K562 (cell line): ENCODE measurements around the gene RASSF10. TPM values are rescaled to one million over a fixed set of nuclear protein-coding genes. Genes with fewer than 3 reads are reported as not detected.

Experiments
- ATAC-seq: fragments of 200-7000 bp; cut with Tn5 transposase; 3 replicates; pipeline ENCODE4 v1.9.1; 2020; ENCODE audit warnings: moderate library complexity
- BruUV-seq: library from RNA; stranded (reverse); fragments of 400-500 nt; replicated peaks from 2 replicates; lab custom pipeline; 2021; lab: Mats Ljungman, UMichigan
- CTCF ChIA-PET: fragments of 300-600 bp; formaldehyde crosslinking; extraction: SDS; loops from one replicate; lab custom pipeline; 2021; ENCODE audit warnings: low intra/inter-chr PET ratio; lab: Yijun Ruan, JAX
- POLR2A ChIA-PET: fragments of 300-600, 350-650 bp; sonication (Branson Sonifier 250); formaldehyde crosslinking; extraction: SDS; loops from one replicate; lab custom pipeline; 2021; ENCODE audit warnings: antibody characterized with exemption, inconsistent platforms; lab: Yijun Ruan, JAX
- DNase-seq, 4 experiments: peaks; one replicate each; pipeline versions ENCODE4 v3.0.0 to v3.0.0-alpha.2; 2011 to 2018; ENCODE audit warnings: low spot score in 3 of 4, mixed read lengths in 3 of 4; ENCODE audit errors: extremely low read depth in 1 of 4
- FAIRE-seq: peaks from 2 replicates; lab custom pipeline; 2011; peaks lifted over from hg19 to GRCh38; lab: Jason Lieb, UNC
- H2AFZ ChIP-seq: 2 replicates; pipeline ENCODE4 v1.6.0; 2011; ENCODE audit warnings: low read depth, low read length, control low read depth, inconsistent platforms
- H3K27ac ChIP-seq: fragments of 200-600 bp; 3 replicates; pipeline ENCODE4 v1.8.0; 2011; ENCODE audit warnings: low read depth, mild to moderate bottlenecking, control low read depth, inconsistent platforms, low read length, moderate library complexity, mixed read lengths; ENCODE audit errors: extremely low read depth
- H3K27me3 ChIP-seq, 2 experiments: fragments of 300-600 bp in 1 of 2; 2 replicates in 1 of 2; 3 replicates in 1 of 2; pipeline versions ENCODE4 v1.6.0 to v1.8.0; 2011; ENCODE audit warnings: inconsistent platforms in 2 of 2, low read length in 2 of 2, mild to moderate bottlenecking in 1 of 2, mixed read lengths in 1 of 2, moderate library complexity in 1 of 2; ENCODE audit not compliant: control insufficient read depth in 2 of 2, insufficient read depth in 2 of 2
- H3K36me3 ChIP-seq: fragments of 300-600 bp; 3 replicates; pipeline ENCODE4 v1.8.0; 2011; ENCODE audit warnings: mild to moderate bottlenecking, low read length, inconsistent platforms; ENCODE audit not compliant: control insufficient read depth, insufficient read depth
- H3K4me1 ChIP-seq, 2 experiments: fragments of 200-600 bp in 1 of 2; replicated peaks in 1 of 2; 2 replicates in 1 of 2; 3 replicates in 1 of 2; pipeline versions ENCODE4 v1.5.1 to v1.8.0; 2011; ENCODE audit warnings: inconsistent platforms in 2 of 2, low read length in 2 of 2, mild to moderate bottlenecking in 1 of 2, mixed read lengths in 1 of 2, moderate library complexity in 1 of 2; ENCODE audit not compliant: control insufficient read depth in 2 of 2, insufficient read depth in 2 of 2
- H3K4me2 ChIP-seq: 2 replicates; pipeline ENCODE4 v1.6.1; 2011; ENCODE audit warnings: low read length, control low read depth, inconsistent platforms, mixed read lengths; ENCODE audit not compliant: insufficient read depth
- H3K4me3 ChIP-seq: fragments of 200-600 bp; sonication (generic), shearing (Covaris generic); 2 replicates; pipeline ENCODE4 v1.5.1; 2016; ENCODE audit warnings: control low read depth, inconsistent platforms
- H3K79me2 ChIP-seq: fragments of 200-600 bp; 3 replicates; pipeline ENCODE4 v1.8.0; 2011; ENCODE audit warnings: low read length, inconsistent platforms; ENCODE audit not compliant: control insufficient read depth, insufficient read depth
- H3K9ac ChIP-seq, 2 experiments: 2 replicates each; pipeline versions ENCODE4 v1.6.0 to v1.6.1; 2011; ENCODE audit warnings: low read depth in 2 of 2, low read length in 2 of 2, control low read depth in 1 of 2, inconsistent platforms in 1 of 2, mild to moderate bottlenecking in 1 of 2, mixed read lengths in 1 of 2; ENCODE audit not compliant: insufficient read depth in 1 of 2
- H3K9me1 ChIP-seq: one replicate; pipeline ENCODE4 v1.6.0; 2011; ENCODE audit warnings: inconsistent platforms, mild to moderate bottlenecking, low read length, moderate library complexity; ENCODE audit not compliant: control insufficient read depth, insufficient read depth
- H3K9me3 ChIP-seq: replicated peaks from 2 replicates; pipeline ENCODE4 v1.5.1; 2011; ENCODE audit warnings: low read depth, low read length, inconsistent platforms; ENCODE audit not compliant: control insufficient read depth, insufficient read depth
- H4K20me1 ChIP-seq: replicated peaks from 2 replicates; pipeline ENCODE4 v1.6.1; 2011; ENCODE audit warnings: low read length, inconsistent platforms, mixed read lengths; ENCODE audit not compliant: control insufficient read depth, insufficient read depth
- CBX3 ChIP-seq, 2 experiments: IDR thresholded peaks; 1 replicate in 1 of 2; 2 replicates in 1 of 2; pipeline ENCODE4 v1.6.1; 2012; ENCODE audit warnings: inconsistent platforms in 2 of 2, low read length in 2 of 2, borderline replicate concordance in 1 of 2, control low read depth in 1 of 2
- CHAMP1 ChIP-seq: fragments of 450-650 bp; IDR thresholded peaks from 2 replicates; pipeline ENCODE4 v1.6.1; 2016; ENCODE audit warnings: mild to moderate bottlenecking
- DEAF1 ChIP-seq: fragments of 450-650 bp; formaldehyde crosslinking; IDR thresholded peaks from 2 replicates; pipeline ENCODE4 v1.4.0; 2020; ENCODE audit warnings: mild to moderate bottlenecking, moderate library complexity
- GTF2A2 ChIP-seq: IDR thresholded peaks from 2 replicates; pipeline ENCODE4 v1.6.1; 2016; ENCODE audit warnings: mild to moderate bottlenecking, missing genetic modification characterization, missing compliant biosample characterization
- LARP7 ChIP-seq: fragments of 450-650 bp; IDR thresholded peaks from 2 replicates; pipeline ENCODE4 v1.6.1; 2016
- NR0B1 ChIP-seq: fragments of 450-650 bp; IDR thresholded peaks from one replicate; pipeline ENCODE4 v1.6.1; 2018; ENCODE audit warnings: mild to moderate bottlenecking, moderate library complexity; ENCODE audit not compliant: partially characterized antibody
- RAD21 ChIP-seq, 2 experiments: fragments of 250-450 bp in 1 of 2; fragments of 450-650 bp in 1 of 2; sonication (Bioruptor Pico) in 1 of 2; formaldehyde crosslinking in 1 of 2; IDR thresholded peaks in 1 of 2; conservative IDR thresholded peaks in 1 of 2; 2 replicates each; pipeline versions ENCODE4 v1.4.0 to v1.8.0; 2020 to 2022; ENCODE audit warnings: mild to moderate bottlenecking in 2 of 2, moderate library complexity in 1 of 2
- RBM17 ChIP-seq: fragments of 200-400 bp; formaldehyde crosslinking; IDR thresholded peaks from 2 replicates; pipeline ENCODE4 v1.6.1; 2017; ENCODE audit warnings: low read depth, mild to moderate bottlenecking, low read length, borderline replicate concordance
- SAP30 ChIP-seq: fragments of 200-600 bp; sonication (generic); IDR thresholded peaks from 2 replicates; pipeline ENCODE4 v1.6.1; 2012; ENCODE audit warnings: borderline replicate concordance, low read depth, mild to moderate bottlenecking, moderate library complexity, low read length, control low read depth, inconsistent platforms; ENCODE audit not compliant: insufficient read depth, poor library complexity, severe bottlenecking
- SRSF9 ChIP-seq: fragments of 200-400 bp; formaldehyde crosslinking; IDR thresholded peaks from 2 replicates; pipeline ENCODE4 v1.6.1; 2017; ENCODE audit warnings: low read depth, low read length, borderline replicate concordance
- ZFP30 ChIP-seq: fragments of 250-450 bp; sonication (Bioruptor Pico); IDR thresholded peaks from 2 replicates; pipeline ENCODE4 v1.8.0; 2022; ENCODE audit warnings: moderate library complexity, mild to moderate bottlenecking, inconsistent platforms, borderline replicate concordance
- in situ Hi-C: fragments of 300-500 bp; cut with MboI; formaldehyde crosslinking; loops from 4 replicates; pipeline ENCODE4 v1.15.0; 2018; ENCODE audit warnings: inconsistent platforms, mixed read lengths
- intact Hi-C: fragments of 100-400 bp; cut with micrococcal nuclease; formaldehyde crosslinking; loops from 2 replicates; pipeline ENCODE4 v1.14.2; 2022
- polyA plus RNA-seq, 8 experiments: library from polyadenylated mRNA; depleted of rRNA in 4 of 8; stranded (reverse) in 5 of 8; unstranded in 3 of 8; fragments of >200 nt; fragmentation: Nextera tagmentation in 2 of 8; fragmentation: Illumina TruSeq in 1 of 8; extraction: Ambion mirVana in 2 of 8; extraction: Trizol in 1 of 8; gene quantifications; 2 replicates each; pipeline versions ENCODE4 v1.2.1 to v1.2.3, GENCODE V29; 2011 to 2014; ENCODE audit warnings: inconsistent platforms in 1 of 8, missing spikeins in 1 of 8
- total RNA-seq, 7 experiments: library from RNA; depleted of rRNA in 6 of 7; stranded (reverse); fragments of >200 nt in 6 of 7; fragmentation: Illumina TruSeq in 2 of 7; extraction: Trizol in 2 of 7; gene quantifications; 2 replicates each; pipeline versions ENCODE4 v1.2.1 to v1.2.3, GENCODE V29; 2011 to 2021; ENCODE audit warnings: low replicate concordance in 1 of 7

Gene RASSF10
- total and polyA plus RNA-seq, 9 of the 15 experiments (the other 6 are each of a cell fraction or from before 2014, with no cell fraction given) = not detected

GRCh38 chr11:13036235-13036634 is 27.1 kb downstream of the RASSF10 start:
- intact Hi-C loops (no loop called here), in situ Hi-C loops (no loop called here)
- Histone ChIP-seq H3K4me1 (no peaks in the 10 kb centered on the region), H3K9ac (no peak overlapping the region), H3K9me3 (no peaks in the 10 kb centered on the region), H3K27me3 (peaks cover 4 to 14% of the 10 kb centered on the region in 2 experiments; a peak in 2 of 5 replicates), H2AFZ (no peak overlapping the region), H3K4me2 (no peak overlapping the region), H4K20me1 (no peaks in the 10 kb centered on the region; the same call in 1 of the 2 replicates), H3K79me2 (no peaks in the 10 kb centered on the region), H3K9me1 (no peaks in the 10 kb centered on the region), H3K4me3 (no peak overlapping the region), H3K36me3 (no peaks in the 10 kb centered on the region), H3K27ac (no peak overlapping the region)
- POLR2A ChIA-PET = interaction anchor here (1.3 kb wide), 1 partner anchor 9 kb away, joined by 4 read pairs; no protein-coding TSS in a partner anchor
- ATAC-seq (no peak), DNase-seq (no peak), FAIRE-seq (no peak)
- no TSS peak for BruUV-seq
- CTCF ChIA-PET = no interaction called here
- TF ChIP-seq GTF2A2 (tag) (no peak), RAD21 (CRISPR knock-in tag; conservative IDR thresholded peaks at IDR 0.05 in 1 of 2, IDR thresholded peaks at IDR 0.05 in 1 of 2) (no peak), SAP30 (no peak), DEAF1 (CRISPR knock-in tag) (no peak), LARP7 (no peak), NR0B1 (no peak), CHAMP1 (no peak), ZFP30 (CRISPR knock-in tag) (no peak), RBM17 (no peak), CBX3 (IDR thresholded peaks at IDR 0.05; ENCODE audit: borderline replicate concordance in 1 of 2, low read length in 2 of 2) (no peak), SRSF9 (no peak)
